ENCODE results near the gene DNAJB6.
"Not testable (repeated sequence)": the region's sequence is repeated elsewhere in the genome, so short reads cannot be mapped to it uniquely, and the experiment has no call there.

The DNAJB6 gene

GRCh38 chr7:157329447-157329846 lies 7.4 kb upstream of the DNAJB6 start:
- ATAC-seq, result peak; percentile 56
- no peak for TF ChIP-seq GLIS3 (CRISPR knock-in tag; IDR thresholded peaks at IDR 0.05)
- TF ChIP-seq ZFP3 (CRISPR knock-in tag; IDR thresholded peaks at IDR 0.05), result no peak
- TF ChIP-seq BACH2 (CRISPR knock-in tag; IDR thresholded peaks at IDR 0.05; ENCODE audit: borderline replicate concordance), result no peak
- TF ChIP-seq ZNF8 (CRISPR knock-in tag; IDR thresholded peaks at IDR 0.05), result no peak
- TF ChIP-seq ZNF70 (CRISPR knock-in tag; IDR thresholded peaks at IDR 0.05), result no peak
- TF ChIP-seq CSDC2 (CRISPR knock-in tag; IDR thresholded peaks at IDR 0.05), result no peak
- TF ChIP-seq SNAI2 (CRISPR knock-in tag; IDR thresholded peaks at IDR 0.05), result no peak
- TF ChIP-seq ARNTL (CRISPR knock-in tag; IDR thresholded peaks at IDR 0.05; ENCODE audit: borderline replicate concordance, low read depth), result no peak
- TF ChIP-seq ZNF565 (CRISPR knock-in tag; conservative IDR thresholded peaks at IDR 0.05; ENCODE audit: low read depth), result no peak
- TF ChIP-seq TOX (CRISPR knock-in tag; IDR thresholded peaks at IDR 0.05; ENCODE audit: borderline replicate concordance), result no peak
- TF ChIP-seq ISL1 (CRISPR knock-in tag; IDR thresholded peaks at IDR 0.05), result no peak
- no peak for TF ChIP-seq PPARA (CRISPR knock-in tag; IDR thresholded peaks at IDR 0.05; ENCODE audit: borderline replicate concordance)
- no peak for TF ChIP-seq POU6F1 (CRISPR knock-in tag; IDR thresholded peaks at IDR 0.05; ENCODE audit: borderline replicate concordance, low read depth)
- TF ChIP-seq TCF4 (CRISPR knock-in tag; IDR thresholded peaks at IDR 0.05; ENCODE audit: borderline replicate concordance), result no peak
- TF ChIP-seq, protein P1, sequence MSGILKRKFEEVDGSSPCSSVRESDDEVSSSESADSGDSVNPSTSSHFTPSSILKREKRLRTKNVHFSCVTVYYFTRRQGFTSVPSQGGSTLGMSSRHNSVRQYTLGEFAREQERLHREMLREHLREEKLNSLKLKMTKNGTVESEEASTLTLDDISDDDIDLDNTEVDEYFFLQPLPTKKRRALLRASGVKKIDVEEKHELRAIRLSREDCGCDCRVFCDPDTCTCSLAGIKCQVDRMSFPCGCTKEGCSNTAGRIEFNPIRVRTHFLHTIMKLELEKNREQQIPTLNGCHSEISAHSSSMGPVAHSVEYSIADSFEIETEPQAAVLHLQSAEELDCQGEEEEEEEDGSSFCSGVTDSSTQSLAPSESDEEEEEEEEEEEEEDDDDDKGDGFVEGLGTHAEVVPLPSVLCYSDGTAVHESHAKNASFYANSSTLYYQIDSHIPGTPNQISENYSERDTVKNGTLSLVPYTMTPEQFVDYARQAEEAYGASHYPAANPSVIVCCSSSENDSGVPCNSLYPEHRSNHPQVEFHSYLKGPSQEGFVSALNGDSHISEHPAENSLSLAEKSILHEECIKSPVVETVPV (CRISPR knock-in tag; IDR thresholded peaks at IDR 0.05), result no peak

- ATAC-seq, result not testable (repeated sequence)
These were observed 6.2 kb upstream of the DNAJB6 start for GRCh38 chr7:157330567-157330966.

- ATAC-seq, result not testable (repeated sequence)
These were observed 5.8 kb upstream of the DNAJB6 start for GRCh38 chr7:157331049-157331448.

DNA sequence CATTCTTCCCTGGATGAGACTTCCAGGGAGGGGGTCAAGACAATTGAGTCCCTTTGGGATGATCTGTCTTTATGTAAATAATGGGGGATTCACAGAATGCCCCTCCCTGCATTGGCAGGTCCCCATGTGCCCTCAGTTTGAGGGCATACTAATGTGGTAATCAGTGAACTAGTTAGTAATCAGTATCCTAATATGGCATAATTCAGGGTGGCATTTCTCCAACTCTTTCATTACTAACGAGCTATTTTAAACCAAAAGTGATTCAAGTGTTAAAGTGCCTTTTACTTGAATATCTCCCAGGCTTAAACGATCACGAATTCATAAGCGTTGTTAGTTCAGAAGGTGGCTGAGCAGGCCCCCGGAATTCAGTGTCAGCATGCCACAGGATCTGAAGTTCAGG lies 1.6 kb upstream of the DNAJB6 start:
- TF ChIP-seq TCF4 (CRISPR knock-in tag; IDR thresholded peaks at IDR 0.05; ENCODE audit: borderline replicate concordance) (no peak), ARNTL (CRISPR knock-in tag; IDR thresholded peaks at IDR 0.05; ENCODE audit: borderline replicate concordance, low read depth) (no peak), GLIS3 (CRISPR knock-in tag; IDR thresholded peaks at IDR 0.05) (no peak), PATZ1 (CRISPR knock-in tag; IDR thresholded peaks at IDR 0.05; ENCODE audit: borderline replicate concordance) (no peak), ZNF565 (CRISPR knock-in tag; conservative IDR thresholded peaks at IDR 0.05; ENCODE audit: low read depth) (no peak), RARB (CRISPR knock-in tag; IDR thresholded peaks at IDR 0.05) (no peak), ISL1 (CRISPR knock-in tag; IDR thresholded peaks at IDR 0.05) (no peak), ZNF70 (CRISPR knock-in tag; IDR thresholded peaks at IDR 0.05) (no peak), ZC3H10 (CRISPR knock-in tag; IDR thresholded peaks at IDR 0.05) (no peak), ZFP3 (CRISPR knock-in tag; IDR thresholded peaks at IDR 0.05) (no peak), CREB5 (CRISPR knock-in tag; IDR thresholded peaks at IDR 0.05; ENCODE audit: low read depth) (no peak), PPARA (CRISPR knock-in tag; IDR thresholded peaks at IDR 0.05; ENCODE audit: borderline replicate concordance) (no peak), BACH2 (CRISPR knock-in tag; IDR thresholded peaks at IDR 0.05; ENCODE audit: borderline replicate concordance) (no peak)
- TF ChIP-seq, protein P1 (CRISPR knock-in tag; IDR thresholded peaks at IDR 0.05), result no peak
- no peak for ATAC-seq

All from SK-N-SH treated with all-trans-retinoic acid at 6 μM for 48 hours (cell line).